Measurements from ENCODE around the gene DHRS3. TPM values are rescaled to one million over a fixed set of nuclear protein-coding genes. Genes with fewer than 3 reads are reported as not detected.

The DHRS3 gene
- total RNA-seq, 2 donors from 2014 or later, result 9.2 to 9.8 TPM

DNA sequence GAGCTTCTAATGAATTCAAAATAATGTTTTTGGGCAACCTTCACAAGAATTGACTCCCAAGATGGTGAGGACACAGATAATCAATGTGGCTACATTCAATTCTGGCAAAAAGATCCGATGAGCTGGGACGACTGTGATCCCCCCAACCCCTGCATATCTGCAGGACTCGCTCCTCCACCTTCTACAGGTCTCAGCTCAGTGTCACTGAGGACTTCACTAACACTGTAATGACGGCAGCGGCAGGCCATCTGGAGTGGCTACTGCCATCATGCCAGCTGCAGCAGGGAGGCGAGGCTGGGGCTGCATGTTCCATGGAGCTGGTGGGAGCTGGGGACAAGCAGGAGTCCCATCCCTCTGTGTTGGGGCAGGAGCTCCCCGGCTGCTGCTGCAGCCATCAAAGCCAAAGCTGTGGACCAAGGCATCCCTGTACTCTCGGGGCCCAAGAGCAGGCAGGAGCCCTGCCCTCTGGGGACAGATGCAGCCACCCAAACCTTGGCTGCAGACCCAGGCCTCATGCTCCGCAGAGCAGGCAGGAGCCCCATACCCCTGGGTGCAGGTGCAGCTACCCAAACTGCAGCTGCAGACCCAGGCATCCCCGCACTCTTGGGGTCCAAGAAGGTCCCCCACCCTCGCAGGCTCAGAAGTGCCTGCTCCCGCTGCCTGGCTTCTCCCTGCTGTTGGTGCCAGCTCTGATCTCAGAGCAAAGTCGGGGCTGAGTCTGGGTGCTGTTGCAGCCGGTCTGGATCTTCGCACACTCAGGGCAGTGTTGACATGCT is 12.2 kb upstream of the DHRS3 start:
- Mint-ChIP-seq H3K9me3 (no peaks in the 10 kb centered on the region), H3K4me1 (peaks cover 18% of the 10 kb centered on the region), H3K27me3 (ENCODE audit: insufficient read depth) (peaks cover 5% of the 10 kb centered on the region), H3K36me3 (ENCODE audit: low read depth) (no peaks in the 10 kb centered on the region), H3K27ac (peak overlapping the region; percentile 30), H3K4me3 (no peak overlapping the region)
- 91 to 95% methylated on average over 12 to 15 of the region's 15 CpGs for WGBS, 2 experiments (ENCODE audit: insufficient coverage in 1 of 2, insufficient read length in 1 of 2)
- Histone ChIP-seq H3K27ac (ENCODE audit: low read depth, low read length) (no peak overlapping the region), H3K4me3 (ENCODE audit: low read length) (no peak overlapping the region), H3K9ac (ENCODE audit: extremely low read depth, low read length, poor library complexity, severe bottlenecking) (no peak overlapping the region), H3K27me3 (ENCODE audit: control insufficient read depth, insufficient read depth, low read length, poor library complexity, severe bottlenecking) (no peaks in the 10 kb centered on the region), H3K36me3 (ENCODE audit: control insufficient read depth, insufficient read depth, low read length) (no peaks in the 10 kb centered on the region), H3K4me1 (ENCODE audit: control insufficient read depth, insufficient read depth, low read length) (peaks cover 4% of the 10 kb centered on the region), H3K9me3 (ENCODE audit: control insufficient read depth, low read length) (no peaks in the 10 kb centered on the region)
- DNase-seq, result no peak
- TF ChIP-seq, protein P1, sequence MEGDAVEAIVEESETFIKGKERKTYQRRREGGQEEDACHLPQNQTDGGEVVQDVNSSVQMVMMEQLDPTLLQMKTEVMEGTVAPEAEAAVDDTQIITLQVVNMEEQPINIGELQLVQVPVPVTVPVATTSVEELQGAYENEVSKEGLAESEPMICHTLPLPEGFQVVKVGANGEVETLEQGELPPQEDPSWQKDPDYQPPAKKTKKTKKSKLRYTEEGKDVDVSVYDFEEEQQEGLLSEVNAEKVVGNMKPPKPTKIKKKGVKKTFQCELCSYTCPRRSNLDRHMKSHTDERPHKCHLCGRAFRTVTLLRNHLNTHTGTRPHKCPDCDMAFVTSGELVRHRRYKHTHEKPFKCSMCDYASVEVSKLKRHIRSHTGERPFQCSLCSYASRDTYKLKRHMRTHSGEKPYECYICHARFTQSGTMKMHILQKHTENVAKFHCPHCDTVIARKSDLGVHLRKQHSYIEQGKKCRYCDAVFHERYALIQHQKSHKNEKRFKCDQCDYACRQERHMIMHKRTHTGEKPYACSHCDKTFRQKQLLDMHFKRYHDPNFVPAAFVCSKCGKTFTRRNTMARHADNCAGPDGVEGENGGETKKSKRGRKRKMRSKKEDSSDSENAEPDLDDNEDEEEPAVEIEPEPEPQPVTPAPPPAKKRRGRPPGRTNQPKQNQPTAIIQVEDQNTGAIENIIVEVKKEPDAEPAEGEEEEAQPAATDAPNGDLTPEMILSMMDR (conservative IDR thresholded peaks at IDR 0.05), result no peak

GRCh38 chr1:12629511-12629956 is 11.5 kb upstream of the DHRS3 start:
- Histone ChIP-seq H3K36me3 (ENCODE audit: control insufficient read depth, insufficient read depth, low read length) (no peaks in the 10 kb centered on the region), H3K9me3 (ENCODE audit: control insufficient read depth, low read length) (no peaks in the 10 kb centered on the region), H3K27ac (ENCODE audit: low read depth, low read length) (no peak overlapping the region), H3K4me1 (ENCODE audit: control insufficient read depth, insufficient read depth, low read length) (peaks cover 4% of the 10 kb centered on the region), H3K27me3 (ENCODE audit: control insufficient read depth, insufficient read depth, low read length, poor library complexity, severe bottlenecking) (no peaks in the 10 kb centered on the region), H3K9ac (ENCODE audit: extremely low read depth, low read length, poor library complexity, severe bottlenecking) (no peak overlapping the region), H3K4me3 (ENCODE audit: low read length) (no peak overlapping the region)
- H3K4me3 Mint-ChIP-seq, result no peak overlapping the region
- no peaks in the 10 kb centered on the region for H3K9me3 Mint-ChIP-seq
- peak; percentile 72 for DNase-seq
- TF ChIP-seq, protein P1 (conservative IDR thresholded peaks at IDR 0.05), result no peak
- H3K27me3 Mint-ChIP-seq (ENCODE audit: insufficient read depth), result peaks cover 5% of the 10 kb centered on the region
- peaks cover 18% of the 10 kb centered on the region for H3K4me1 Mint-ChIP-seq
- H3K36me3 Mint-ChIP-seq (ENCODE audit: low read depth), result no peaks in the 10 kb centered on the region
- H3K27ac Mint-ChIP-seq, result peak overlapping the region; percentile 48
- 38% methylated on average over 1 of the region's 1 CpG; no CpG with 5 or more reads in 1 of the 2 experiments for WGBS, 2 experiments (ENCODE audit: insufficient coverage in 1 of 2, insufficient read length in 1 of 2)

DNA sequence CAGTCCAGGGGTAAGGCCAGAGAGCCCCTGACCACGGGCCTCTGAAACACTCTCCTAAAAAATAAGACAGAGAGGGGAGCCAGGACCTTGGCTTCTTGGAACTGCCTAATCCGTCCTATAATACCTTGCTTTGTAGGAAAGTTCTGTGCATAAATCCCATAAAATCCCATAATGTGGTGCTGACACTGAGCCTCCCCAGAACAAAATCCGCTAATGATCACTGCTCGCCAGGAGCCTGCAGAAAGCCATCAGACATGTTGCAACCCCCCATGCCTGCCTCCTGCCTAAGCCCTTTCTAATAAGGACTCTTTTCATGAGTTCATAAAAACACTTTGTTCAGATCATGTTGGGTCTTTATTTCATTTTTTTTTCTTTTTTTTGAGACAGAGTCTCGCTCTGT is 9.3 kb upstream of the DHRS3 start:
- no peak for DNase-seq
- H3K9ac ChIP-seq (ENCODE audit: extremely low read depth, low read length, poor library complexity, severe bottlenecking), result no peak overlapping the region
- H3K27me3 ChIP-seq (ENCODE audit: control insufficient read depth, insufficient read depth, low read length, poor library complexity, severe bottlenecking), result peaks cover 2% of the 10 kb centered on the region
- no peak overlapping the region for H3K4me3 ChIP-seq (ENCODE audit: low read length)
- H3K27ac Mint-ChIP-seq, result no peak overlapping the region
- H3K36me3 ChIP-seq (ENCODE audit: control insufficient read depth, insufficient read depth, low read length), result no peaks in the 10 kb centered on the region
- no peaks in the 10 kb centered on the region for H3K9me3 Mint-ChIP-seq
- TF ChIP-seq, protein P1 (conservative IDR thresholded peaks at IDR 0.05), result no peak
- WGBS, 2 experiments (ENCODE audit: insufficient coverage in 1 of 2, insufficient read length in 1 of 2), result 86 to 100% methylated on average over 2 to 5 of the region's 5 CpGs
- no peaks in the 10 kb centered on the region for H3K36me3 Mint-ChIP-seq (ENCODE audit: low read depth)
- peaks cover 4% of the 10 kb centered on the region for H3K4me1 ChIP-seq (ENCODE audit: control insufficient read depth, insufficient read depth, low read length)
- H3K27ac ChIP-seq (ENCODE audit: low read depth, low read length), result no peak overlapping the region
- H3K4me1 Mint-ChIP-seq, result peaks cover 18% of the 10 kb centered on the region
- peaks cover 17% of the 10 kb centered on the region for H3K27me3 Mint-ChIP-seq (ENCODE audit: insufficient read depth)
- no peak overlapping the region for H3K4me3 Mint-ChIP-seq
- no peaks in the 10 kb centered on the region for H3K9me3 ChIP-seq (ENCODE audit: control insufficient read depth, low read length)

Measured in endodermal cell (in vitro differentiated cells).